OCI-M2 (cell line): ENCODE results near the gene ACOT7.

ENCODE experiments used
- DNase-seq: peaks from one replicate; lab custom pipeline; 2025; ENCODE audit not compliant: unreplicated experiment; lab: John Stamatoyannopoulos, UW

ACOT7 gene

DNA sequence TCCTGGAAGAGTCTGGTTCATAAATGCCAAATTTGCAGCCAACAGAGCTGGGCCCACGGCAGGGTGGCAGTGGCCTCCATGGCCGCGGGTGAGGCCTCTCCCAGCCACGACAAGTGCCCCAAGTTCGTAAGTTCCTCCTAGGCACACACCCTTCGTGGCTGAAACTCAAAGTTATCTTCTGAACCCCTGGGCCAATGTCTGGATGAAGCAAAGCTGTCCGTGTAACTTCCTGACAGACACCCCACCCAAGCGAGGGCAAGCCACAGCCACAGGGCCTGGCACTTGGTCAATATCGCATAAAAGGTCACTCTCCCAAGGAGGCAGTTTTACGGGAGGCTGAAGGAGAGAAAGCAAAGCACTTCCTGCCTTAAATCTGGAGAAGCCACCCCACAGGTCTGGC is 104.9 kb downstream of the ACOT7 start:
- no peak for DNase-seq

DNA sequence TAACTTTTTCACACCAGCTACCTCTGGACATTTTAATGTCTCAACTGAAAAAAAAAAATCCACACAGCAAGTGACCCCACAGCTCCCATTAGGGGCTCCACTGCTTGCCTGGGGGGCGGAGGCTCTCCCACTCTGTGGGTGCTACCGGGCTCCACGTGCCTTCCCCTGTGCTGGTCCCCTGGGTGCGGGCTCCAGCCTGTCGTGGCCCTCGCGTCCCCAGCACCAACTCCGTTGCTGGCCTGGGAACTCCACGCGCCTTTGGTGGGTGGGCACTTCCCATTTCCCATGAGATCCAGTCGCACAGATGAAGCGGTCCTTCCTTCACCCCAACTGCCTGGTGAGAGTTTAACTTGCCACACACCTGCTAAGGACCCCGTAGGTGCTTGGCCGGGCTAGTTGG is 105.5 kb downstream of the ACOT7 start:
- DNase-seq = no peak

DNA sequence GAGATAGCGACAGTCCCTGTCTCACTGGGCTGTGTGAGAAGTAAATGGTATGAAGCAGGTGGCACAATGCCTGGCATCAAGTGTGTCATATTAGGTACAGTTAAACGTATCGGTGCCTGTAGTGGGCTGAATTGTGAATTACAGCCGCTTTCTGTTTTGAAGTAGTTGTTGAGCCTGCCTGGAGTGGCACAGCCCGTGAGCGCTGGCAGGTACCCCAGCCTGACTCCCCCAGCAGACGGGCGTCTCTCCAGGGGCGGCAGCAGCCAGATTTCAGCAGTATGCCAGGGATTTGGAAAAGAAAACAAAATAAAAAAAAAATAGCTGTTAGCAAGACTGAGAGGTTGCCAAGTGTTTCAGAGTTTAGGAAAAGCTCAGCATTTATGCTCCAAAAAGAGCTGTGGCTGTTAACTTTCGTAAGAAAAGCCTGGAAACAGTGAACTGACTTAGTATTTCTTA is 106.1 kb downstream of the ACOT7 start:
- DNase-seq = no peak

GRCh38 chr1:6287029-6287428 is 106.5 kb downstream of the ACOT7 start:
- DNase-seq = no peak

- DNase-seq = no peak
These were observed 107.3 kb downstream of the ACOT7 start for GRCh38 chr1:6286266-6286665.

DNA sequence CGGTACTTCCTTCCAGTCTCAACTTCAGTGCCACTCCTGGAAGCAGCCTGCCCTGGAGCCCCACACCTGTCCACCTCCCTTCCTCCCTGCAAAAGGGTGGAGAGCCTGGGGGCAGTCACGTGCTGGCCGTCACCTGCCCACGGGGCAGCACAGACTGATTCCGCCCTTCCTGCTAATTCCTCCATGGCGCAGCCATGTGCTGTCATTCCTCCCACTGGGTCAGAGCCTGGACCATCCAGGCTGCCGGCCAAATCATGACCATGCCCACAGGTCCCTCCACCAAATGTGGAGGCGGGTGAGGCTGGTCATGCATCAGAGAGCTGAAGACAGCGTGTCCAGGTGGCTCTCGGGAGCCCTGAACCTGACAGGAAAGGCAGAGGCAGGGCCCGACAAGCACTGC is 108.2 kb downstream of the ACOT7 start:
- DNase-seq = no peak

- no peak for DNase-seq
These were observed 110.8 kb downstream of the ACOT7 start for GRCh38 chr1:6282577-6283270.

DNA sequence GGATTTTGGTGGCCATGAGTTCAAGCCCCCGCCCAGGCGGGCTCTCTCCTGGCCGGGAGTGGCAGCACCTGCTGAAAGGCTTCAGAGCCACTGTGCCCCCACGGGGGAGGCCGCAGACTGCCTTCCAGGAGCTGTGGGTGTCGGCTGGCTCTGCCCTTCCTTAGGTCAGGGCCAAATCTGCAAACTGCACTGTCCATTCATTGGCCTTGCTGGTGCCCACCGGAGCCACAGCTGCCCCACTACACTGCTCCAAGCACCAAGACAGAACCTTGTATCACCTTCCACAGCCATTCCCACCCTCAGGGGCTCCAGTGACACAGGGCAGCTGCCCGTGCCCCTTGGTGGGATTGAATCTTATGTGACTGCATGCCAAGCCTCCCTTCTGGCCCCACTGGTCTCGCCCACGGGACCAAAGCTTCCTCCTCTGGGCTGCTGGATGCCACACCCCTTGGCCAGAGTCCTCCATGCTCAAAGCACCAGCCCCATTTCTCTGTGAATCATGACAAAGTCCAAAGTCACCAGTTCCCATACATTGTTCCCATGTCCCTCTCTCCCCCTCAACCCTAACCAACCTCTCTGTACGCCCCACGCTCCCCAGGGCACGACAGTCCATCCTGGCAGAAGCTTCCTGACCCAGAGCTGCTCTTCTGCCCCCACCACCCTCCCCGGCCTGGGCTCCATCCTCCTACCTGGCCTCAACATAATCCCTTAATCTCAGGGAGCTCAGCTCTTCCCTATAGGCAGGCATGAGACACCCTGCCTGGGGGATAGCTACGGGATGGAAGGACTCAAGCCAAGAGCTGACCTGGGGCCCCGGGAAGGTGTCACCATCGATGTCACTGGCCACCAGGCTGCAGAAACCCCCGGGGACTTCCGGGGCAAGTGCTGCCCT is 111.8 kb downstream of the ACOT7 start:
- DNase-seq = no peak

DNA sequence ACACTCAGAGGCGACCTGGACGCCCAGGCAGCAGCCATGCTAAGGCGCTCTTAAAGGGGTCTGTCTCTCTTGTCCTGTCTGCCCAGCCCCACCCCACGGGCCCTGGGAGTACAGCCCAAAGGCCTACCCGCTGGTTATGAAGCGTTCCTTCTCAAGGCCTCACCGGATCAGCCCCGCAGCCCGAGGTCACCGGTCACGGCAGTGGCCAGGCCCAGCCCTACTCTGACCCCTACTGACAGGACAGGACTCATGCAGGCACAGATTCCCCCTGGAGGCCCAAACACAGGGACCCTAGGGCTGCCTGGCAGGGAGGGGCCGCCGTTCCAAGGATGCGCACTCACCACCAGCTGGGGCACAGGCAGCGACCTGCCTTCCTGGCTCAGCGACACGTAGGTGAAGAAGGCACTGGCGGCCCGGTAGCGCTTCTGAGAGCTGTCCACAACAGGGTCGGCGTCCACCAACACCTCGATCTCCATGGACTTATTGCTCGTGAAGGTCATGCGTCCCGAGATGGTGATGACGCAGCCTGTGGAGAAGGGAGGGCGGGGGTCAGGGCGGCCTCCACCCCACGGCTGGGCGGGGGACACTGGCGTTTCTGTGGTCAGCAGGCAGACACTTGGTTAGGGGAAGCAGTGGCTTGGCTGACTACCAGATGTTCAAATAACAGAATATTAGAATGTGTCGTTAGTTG is 112.7 kb downstream of the ACOT7 start:
- DNase-seq = no peak

- no peak for DNase-seq
These were observed 113.8 kb downstream of the ACOT7 start for GRCh38 chr1:6279613-6280383.

- no peak for DNase-seq
These were observed 114.5 kb downstream of the ACOT7 start for GRCh38 chr1:6279066-6279465.

GRCh38 chr1:6278263-6278662 is 115.3 kb downstream of the ACOT7 start:
- no peak for DNase-seq

GRCh38 chr1:6276811-6277555 is 116.6 kb downstream of the ACOT7 start:
- no peak for DNase-seq

GRCh38 chr1:6275826-6276782 is 117.5 kb downstream of the ACOT7 start:
- no peak for DNase-seq

- DNase-seq = no peak
These were observed 118.9 kb downstream of the ACOT7 start for GRCh38 chr1:6274622-6275139.

DNA sequence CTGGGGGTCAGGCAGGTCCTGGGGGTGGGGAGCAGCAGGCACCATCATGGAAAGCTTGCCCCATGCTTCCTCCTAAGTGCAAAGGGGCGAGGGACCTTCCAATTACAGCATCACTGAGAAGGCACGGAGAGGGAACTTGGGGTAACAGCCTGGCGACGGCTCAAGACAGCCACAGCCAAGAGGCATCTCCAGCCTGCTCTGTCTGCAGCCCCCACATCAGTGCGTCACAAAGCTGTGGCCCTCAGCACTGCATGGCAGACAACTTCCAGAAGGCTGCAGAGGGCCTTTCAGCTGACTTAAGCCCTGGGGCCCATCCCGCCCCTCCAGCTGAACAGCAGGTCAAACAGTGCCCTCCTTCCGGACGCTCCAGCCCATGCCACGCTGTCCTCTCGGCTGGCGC is 119.5 kb downstream of the ACOT7 start:
- no peak for DNase-seq

GRCh38 chr1:6273380-6273891 is 120.1 kb downstream of the ACOT7 start:
- no peak for DNase-seq

DNA sequence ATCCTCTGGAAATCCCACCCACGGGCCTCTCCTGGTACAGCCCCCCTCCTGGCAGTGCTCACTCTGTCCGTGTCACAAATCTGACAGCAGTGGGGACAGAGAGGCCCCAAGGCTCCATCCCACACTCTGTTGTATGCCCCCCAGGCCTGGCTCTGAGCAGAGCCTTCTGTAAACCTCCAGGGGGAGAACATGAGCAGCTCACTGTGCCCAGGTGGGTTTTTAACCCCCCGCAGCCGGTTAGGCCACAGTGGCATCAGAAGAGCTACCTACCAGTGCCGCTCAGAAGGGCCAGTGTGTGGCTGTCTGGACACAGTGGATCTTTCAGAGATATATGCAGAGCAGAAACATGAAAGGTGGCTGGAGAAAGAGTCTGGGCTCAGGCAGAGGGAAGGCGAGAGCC is 120.7 kb downstream of the ACOT7 start:
- DNase-seq = no peak

- DNase-seq = no peak
These were observed 121.1 kb downstream of the ACOT7 start for GRCh38 chr1:6272452-6272851.
